ENCODE results near the gene ATP2A3. TPM values are rescaled to one million over a fixed set of nuclear protein-coding genes. Genes with fewer than 3 reads are reported as not detected.

Gene ATP2A3
- total RNA-seq, 1 experiment from 2014 or later: 4.5 TPM

- in situ Hi-C loops (cut with HindIII; ENCODE audit: low sequenced_read_pairs): no loop called here
- no peak for DNase-seq (ENCODE audit: low spot score)
These were observed 42.5 kb downstream of the ATP2A3 start for GRCh38 chr17:3921502-3922319.

GRCh38 chr17:3921006-3921405 is 43.2 kb downstream of the ATP2A3 start:
- DNase-seq (ENCODE audit: low spot score): no peak
- in situ Hi-C loops (cut with HindIII; ENCODE audit: low sequenced_read_pairs): no loop called here

GRCh38 chr17:3919123-3919624 is 45.1 kb downstream of the ATP2A3 start:
- in situ Hi-C loops (cut with HindIII; ENCODE audit: low sequenced_read_pairs): no loop called here
- no peak for DNase-seq (ENCODE audit: low spot score)

- DNase-seq (ENCODE audit: low spot score): no peak
- in situ Hi-C loops (cut with HindIII; ENCODE audit: low sequenced_read_pairs): no loop called here
These were observed 45.7 kb downstream of the ATP2A3 start for GRCh38 chr17:3918372-3919122.

- in situ Hi-C loops (cut with HindIII; ENCODE audit: low sequenced_read_pairs): no loop called here
- no peak for DNase-seq (ENCODE audit: low spot score)
These were observed 46.8 kb downstream of the ATP2A3 start for GRCh38 chr17:3917391-3917931.

GRCh38 chr17:3916825-3917224 is 47.4 kb downstream of the ATP2A3 start:
- in situ Hi-C loops (cut with HindIII; ENCODE audit: low sequenced_read_pairs): no loop called here
- no peak for DNase-seq (ENCODE audit: low spot score)

- DNase-seq (ENCODE audit: low spot score): no peak
- in situ Hi-C loops (cut with HindIII; ENCODE audit: low sequenced_read_pairs): no loop called here
These were observed 48.1 kb downstream of the ATP2A3 start, which contains the start of gene P2RX1 for GRCh38 chr17:3915995-3916696. TSS of gene P2RX1 (minus strand) at chr17:3916465. CDS start at chr17:3916225, 240 bp downstream.

GRCh38 chr17:3915581-3915994 is 48.6 kb downstream of the ATP2A3 start:
- in situ Hi-C loops (cut with HindIII; ENCODE audit: low sequenced_read_pairs): no loop called here
- no peak for DNase-seq (ENCODE audit: low spot score)

GRCh38 chr17:3914312-3914670 is 49.9 kb downstream of the ATP2A3 start:
- no peak for DNase-seq (ENCODE audit: low spot score)
- in situ Hi-C loops (cut with HindIII; ENCODE audit: low sequenced_read_pairs): no loop called here

GRCh38 chr17:3913531-3914311 is 50.5 kb downstream of the ATP2A3 start:
- in situ Hi-C loops (cut with HindIII; ENCODE audit: low sequenced_read_pairs): no loop called here
- peak; percentile 80 for DNase-seq (ENCODE audit: low spot score)

- no peak for DNase-seq (ENCODE audit: low spot score)
- in situ Hi-C loops (cut with HindIII; ENCODE audit: low sequenced_read_pairs): no loop called here
These were observed 51.4 kb downstream of the ATP2A3 start for GRCh38 chr17:3912827-3913226.

- in situ Hi-C loops (cut with HindIII; ENCODE audit: low sequenced_read_pairs): no loop called here
- DNase-seq (ENCODE audit: low spot score): no peak
These were observed 52.8 kb downstream of the ATP2A3 start for GRCh38 chr17:3911271-3912053.

GRCh38 chr17:3910420-3911270 is 53.6 kb downstream of the ATP2A3 start:
- no peak for DNase-seq (ENCODE audit: low spot score)
- in situ Hi-C loops (cut with HindIII; ENCODE audit: low sequenced_read_pairs): no loop called here

GRCh38 chr17:3909257-3909656 is 55.0 kb downstream of the ATP2A3 start:
- in situ Hi-C loops (cut with HindIII; ENCODE audit: low sequenced_read_pairs): loop anchor here (5.0 kb wide), 1 partner anchor 48 kb away; no protein-coding TSS in a partner anchor
- no peak for DNase-seq (ENCODE audit: low spot score)

- no peak for DNase-seq (ENCODE audit: low spot score)
- in situ Hi-C loops (cut with HindIII; ENCODE audit: low sequenced_read_pairs): loop anchor here (5.0 kb wide), 1 partner anchor 50 kb away; no protein-coding TSS in a partner anchor
These were observed 56.6 kb downstream of the ATP2A3 start for GRCh38 chr17:3907483-3908216.

- in situ Hi-C loops (cut with HindIII; ENCODE audit: low sequenced_read_pairs): loop anchor here (5.0 kb wide), 1 partner anchor 50 kb away; no protein-coding TSS in a partner anchor
- no peak for DNase-seq (ENCODE audit: low spot score)
These were observed 57.4 kb downstream of the ATP2A3 start for GRCh38 chr17:3906881-3907280.
